Measurements from ENCODE around the gene CFAP100. TPM values are rescaled to one million over a fixed set of nuclear protein-coding genes. Genes with fewer than 3 reads are reported as not detected.

Gene CFAP100
- total RNA-seq, 1 donor from 2014 or later = not detected

DNA sequence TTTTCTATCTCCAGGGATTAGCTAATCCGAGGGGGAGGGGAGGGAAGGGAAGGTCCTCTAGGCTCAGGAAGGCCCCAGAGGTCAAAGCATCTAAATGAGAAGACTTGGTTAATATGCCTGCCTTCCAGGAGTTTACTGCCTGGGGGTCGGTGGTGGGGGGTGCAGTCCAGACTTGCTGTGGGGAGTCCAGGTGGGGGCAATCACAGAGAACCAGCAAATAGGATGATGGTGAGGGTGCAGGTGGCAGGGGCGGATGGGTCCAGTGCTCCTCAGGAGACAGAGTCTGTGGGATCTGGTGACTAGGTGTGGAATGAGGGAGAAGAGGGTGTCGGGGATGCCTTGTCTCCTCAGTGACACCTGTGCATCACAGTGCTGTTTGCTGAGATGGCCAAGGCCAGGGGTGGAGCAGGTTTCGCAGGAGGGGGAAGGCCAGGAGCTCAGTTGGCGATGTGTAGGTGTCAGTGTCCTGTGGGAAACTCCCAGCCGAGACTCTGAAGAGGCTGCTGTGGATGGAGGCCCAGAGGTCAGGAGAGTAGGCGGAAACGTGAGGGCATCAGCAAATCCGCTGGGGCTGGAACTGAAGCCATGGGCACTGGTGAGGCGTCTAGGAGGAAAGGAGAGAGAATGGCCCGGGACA, 8.1 kb downstream of the CFAP100 start:
- no peak for DNase-seq

DNA sequence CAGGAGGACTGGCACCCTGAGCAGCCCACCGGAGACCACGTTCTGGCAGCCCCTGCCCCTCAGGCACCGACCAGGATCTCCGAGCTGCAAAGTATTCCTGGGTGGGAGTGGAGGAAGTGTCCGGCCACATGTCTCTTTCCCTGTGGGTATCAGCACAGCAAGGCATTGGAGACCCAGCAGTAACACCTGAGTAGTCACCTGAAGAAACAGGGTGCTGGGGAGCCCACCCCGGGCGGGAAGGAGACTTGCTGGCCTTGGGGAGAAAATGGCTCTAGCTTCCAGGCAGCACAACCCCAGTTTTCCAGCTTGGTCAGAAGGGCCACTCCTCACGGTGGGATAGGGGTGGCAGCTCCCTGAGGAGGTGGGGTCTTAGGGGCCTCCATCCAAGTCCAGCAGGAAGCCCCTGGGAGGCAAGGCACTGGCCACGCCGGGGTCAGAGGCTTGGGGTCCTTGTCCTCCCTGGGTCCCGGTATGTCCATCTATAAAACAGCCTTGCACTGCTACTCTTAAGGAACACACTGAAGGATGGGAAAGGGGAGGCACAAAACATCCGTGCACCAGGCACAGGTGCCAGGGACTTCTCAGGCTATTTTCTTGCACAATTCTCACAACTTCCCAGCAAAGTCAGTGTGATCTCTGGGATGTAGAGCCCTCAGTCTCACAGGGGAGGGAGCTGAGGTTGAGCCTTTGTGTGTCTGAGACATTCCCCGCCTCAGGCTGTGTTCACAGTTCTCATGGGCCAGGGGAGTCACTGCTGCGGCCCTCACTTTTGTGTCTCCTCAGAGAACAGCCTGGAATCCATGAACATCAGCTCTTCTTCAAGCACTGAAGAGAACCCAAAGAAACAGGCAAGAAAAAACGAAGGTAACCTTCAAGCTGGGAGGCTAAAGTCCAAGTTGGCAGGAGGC, 11.9 kb downstream of the CFAP100 start:
- no peak for DNase-seq

DNA sequence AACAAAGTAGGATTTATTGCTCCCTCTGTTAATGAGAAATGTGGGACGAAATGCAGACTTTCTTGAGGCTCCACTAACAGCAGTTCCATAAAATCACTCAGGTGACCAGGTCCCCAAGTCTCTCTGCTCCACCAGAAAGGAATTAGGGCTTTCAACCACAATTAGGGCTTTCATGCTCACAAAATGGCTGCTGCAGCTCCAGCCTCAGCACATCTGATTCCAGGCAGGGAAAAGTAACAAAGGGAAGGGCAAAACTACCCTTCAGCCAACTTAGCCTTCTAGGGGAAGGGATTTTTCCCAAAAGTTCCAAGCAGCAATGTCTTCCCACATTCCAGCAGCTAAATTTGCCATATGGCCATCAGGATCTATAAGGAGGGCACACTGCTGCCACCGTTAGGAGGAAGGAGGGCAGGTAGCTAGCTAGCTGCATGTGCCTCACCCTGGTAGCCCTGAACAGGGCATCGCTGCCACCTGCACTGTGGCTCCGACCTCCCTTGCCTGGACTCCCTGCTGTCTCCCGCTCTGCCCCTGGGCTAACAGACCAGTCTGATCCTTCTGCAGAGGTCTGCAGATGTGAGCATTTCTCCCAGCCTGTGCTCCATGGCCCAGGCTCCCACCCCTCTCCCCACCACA, 12.8 kb downstream of the CFAP100 start:
- no peak for DNase-seq

DNA sequence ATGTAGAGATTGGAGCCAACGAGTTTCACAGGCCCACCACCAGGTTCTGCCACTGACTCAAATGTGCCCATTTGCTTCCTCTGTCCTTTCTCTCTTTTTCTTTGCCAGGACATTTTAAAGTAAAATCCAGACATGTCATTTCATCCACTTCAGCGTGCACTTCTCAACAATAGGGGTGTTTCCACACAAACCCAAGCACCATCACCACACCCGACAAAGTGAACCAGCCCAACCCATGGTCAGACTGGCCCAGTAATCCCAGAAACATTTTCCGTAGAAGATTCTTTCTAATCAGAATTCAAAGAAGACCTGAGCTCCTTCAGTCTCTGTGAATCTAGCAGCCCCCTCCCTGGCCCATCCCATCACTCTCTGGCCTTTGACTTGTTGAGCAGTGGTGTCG, 13.4 kb downstream of the CFAP100 start:
- no peak for DNase-seq

DNA sequence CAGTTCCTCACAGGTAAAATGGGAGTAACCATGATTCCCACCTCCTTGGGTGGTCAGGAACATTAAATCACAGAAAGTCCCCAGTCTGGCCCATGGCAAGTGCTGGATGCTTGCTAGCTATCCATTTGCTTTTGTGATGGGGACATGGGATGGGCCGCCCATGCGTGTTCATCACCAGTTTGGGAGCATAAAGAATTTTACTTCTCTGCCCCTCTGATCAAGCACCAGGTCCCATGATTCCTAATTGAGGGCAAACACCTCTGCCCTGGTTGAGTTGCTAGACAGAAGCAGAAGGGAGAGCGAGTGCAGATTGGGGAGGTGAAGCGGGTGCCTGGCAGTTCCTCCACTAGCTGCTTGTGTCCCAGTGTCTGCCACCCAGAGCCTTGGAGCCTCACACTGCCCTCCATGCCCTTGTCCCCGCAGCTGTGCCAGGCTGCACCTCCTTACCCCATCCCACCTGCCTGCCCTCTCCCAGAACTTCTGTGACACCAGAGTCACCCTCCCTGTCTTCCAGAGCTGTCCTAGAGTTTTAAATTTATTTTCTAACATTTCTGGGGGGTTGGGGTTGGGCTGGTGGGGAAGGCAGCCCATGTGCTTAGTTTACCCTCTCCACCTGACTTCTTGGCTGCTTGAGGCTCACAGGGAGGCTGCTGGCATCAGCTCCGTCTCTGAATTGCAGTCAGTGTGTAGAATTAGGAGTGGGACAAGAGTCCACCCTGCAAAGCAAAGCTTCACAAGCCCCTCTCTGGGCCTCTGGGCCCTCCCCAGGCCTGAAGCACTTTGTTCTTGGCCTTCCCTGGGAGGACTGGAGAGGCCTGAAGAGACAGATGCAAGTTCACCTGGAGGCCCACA, 18.4 kb downstream of the CFAP100 start:
- DNase-seq = no peak

DNA sequence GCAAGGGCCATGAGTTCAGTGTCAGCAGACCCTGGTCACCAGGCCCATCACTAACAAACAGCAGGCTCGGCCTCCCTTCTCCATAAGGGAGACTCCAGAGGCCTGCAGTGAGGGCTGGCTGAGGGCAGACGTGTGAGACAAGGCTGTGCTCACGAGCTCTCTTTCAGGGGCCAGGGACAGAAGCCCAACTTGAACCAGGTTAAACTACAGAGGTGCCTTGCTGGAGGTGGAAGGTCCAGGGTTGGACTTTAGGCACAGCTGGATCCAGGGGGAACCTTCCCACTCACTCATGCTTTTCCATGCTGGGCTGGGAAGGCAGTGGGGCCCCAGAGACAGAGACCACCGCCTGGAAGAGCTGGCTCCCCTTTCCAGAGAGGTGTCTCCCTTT, 19.0 kb downstream of the CFAP100 start:
- DNase-seq = no peak

DNA sequence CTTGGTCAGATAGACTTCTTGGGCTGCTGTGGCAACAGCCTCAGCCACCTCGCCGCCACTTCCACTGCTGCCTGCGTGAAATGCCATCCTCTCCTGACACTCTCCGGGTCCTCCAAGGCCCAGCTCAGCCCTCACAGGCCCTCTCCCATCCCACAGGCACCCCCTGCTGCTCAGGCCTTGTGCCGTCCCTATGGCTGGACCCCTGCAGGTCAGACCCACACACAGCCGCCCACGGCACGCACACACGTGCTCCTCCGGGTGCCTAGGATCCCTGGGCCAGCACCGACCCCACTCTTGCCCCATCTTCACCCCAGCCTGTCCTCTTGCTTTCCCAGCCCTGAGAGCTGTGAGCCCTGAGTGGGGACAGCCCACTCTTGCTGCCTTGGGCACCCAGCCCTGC, 19.7 kb downstream of the CFAP100 start:
- no peak for DNase-seq

DNA sequence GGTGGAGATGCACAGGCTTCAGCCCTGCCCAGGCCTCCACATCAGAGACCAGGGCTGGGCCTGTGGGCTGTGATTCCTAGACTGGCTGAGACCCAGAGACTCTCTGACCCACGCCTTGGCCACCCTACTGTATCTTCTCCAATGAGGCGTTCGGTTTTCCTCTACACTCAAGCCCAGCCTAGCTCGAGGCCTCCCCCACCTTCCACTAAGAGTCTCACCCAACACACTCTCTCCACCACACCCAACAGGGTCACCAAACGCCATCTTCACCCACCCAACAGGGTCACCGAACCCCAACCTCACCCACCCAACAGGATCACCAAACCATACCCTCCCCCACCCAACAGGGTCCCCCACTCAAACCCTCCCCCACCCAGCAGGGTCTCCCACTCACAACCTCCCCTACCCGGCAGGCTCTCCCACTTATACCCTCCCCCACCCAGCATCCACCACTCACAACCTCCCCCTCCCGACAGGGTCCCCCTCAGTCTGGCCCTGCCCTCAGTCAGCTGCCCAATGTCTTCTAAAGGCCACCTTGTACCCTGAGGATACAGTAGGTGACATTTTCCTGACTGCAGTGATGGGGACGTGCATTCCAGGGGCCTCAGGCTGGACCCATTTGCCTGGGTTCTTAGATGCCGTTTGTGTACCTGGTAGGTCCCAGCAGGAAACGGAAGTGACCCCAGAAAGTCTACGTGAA, 20.4 kb downstream of the CFAP100 start:
- DNase-seq = no peak

DNA sequence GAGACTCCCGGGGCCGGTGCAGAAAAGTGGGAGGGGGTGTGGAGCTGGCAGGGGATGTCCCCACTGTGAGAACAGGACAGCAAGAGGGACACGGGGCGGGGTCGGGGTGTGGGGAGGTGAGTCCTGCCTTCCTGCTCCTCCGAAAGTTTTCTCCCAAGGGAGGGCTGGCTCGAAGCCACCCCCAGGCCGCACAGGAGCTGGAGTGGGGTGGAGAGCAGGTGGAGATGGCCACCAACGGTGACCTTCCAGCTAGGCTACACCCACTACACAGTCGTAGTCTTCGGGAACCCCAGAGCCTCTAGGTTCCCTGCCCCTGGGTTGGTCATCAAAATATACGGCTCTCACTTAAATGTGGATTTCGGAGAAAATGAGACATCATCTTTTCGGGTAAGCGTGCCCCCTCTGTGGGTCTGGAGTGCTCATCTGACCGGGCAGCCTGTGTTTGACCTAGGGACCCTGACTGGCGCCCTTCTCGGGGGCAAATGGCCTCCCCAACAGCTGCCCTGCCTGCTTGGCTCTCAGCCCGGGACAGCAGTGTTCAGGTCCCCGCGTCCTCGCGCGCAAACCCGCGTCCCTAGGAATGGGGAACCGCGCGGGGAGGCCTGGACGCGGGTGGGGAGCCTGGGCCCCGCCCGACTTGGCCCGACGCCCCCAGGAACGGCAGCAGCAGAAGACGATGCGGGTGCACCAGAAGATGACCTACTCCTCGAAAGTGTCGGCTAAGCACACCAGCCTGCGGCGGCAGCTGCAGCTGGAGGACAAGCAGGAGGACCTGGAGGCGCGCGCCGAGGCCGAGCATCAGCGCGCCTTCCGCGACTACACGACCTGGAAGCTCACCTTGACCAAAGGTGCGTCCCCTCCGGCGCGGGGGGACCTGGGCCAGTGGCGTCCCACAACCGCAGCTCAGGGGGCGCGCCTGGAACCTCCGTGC, 21.2 kb downstream of the CFAP100 start:
- no peak for DNase-seq

DNA sequence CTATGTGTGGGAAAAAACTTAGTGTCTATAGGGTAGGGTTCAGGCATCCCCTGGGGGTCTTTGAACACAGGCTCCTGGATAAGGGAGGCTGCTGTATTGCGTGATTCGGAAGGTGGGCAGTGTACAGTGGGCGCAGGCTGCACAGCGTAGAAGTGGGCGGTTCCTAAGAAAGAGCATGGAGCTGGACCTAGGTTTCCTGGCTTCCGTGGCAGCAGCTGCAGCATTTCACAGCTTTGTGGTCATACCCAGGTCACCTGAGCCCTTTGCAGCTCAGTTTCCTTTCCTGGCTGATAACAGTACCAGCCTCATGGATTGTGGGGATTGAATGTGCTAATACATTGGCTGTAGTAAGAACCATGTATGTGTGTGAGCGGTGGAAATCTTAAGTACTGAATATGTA, 22.2 kb downstream of the CFAP100 start:
- DNase-seq = no peak

DNA sequence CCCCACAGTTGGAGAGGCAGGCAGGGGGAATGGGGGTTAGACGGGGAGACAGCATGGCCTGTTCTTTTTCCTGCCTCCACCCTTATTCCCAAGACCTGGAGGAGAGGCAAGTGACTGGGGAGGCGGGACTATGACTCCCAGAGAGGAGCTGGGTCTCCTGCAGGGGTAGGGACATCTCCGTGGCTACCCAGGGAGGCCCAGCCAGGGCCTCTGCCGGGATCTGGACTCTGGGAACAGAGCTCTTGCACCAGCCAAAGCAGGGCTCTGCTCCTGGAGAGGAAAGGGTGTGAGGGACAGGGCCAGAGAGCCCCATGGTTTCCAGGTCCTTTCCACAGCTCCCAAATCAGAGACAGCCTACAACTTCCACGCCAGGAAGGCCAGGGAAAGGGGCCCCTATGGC, 22.8 kb downstream of the CFAP100 start:
- DNase-seq = no peak

DNA sequence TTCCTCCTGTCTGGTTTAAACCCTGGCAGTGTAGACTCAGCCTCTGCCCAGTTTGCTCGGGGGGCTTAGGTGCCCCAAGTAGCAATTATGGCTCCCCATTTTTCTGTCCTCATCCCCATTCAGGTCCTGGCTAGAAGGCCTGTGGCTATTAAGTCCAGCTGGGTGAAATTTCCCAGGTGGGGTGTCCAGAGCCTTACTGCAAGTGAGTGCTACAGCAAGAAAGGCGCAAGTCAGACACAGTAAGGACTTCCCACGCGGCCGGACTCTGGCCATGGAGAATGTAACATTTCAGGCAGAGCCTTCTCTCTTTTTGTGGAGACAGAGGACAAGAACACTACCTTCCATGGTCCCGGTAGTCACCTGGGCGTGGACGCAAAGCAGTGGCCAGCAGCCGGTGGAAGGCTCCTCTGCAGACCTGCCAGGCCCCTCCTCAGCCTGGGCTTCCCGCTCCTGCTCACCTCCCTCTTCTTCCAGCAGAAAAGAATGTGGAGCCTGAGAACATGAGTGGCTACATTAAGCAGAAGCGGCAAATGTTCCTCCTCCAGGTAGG, 23.3 kb downstream of the CFAP100 start:
- no peak for DNase-seq

DNA sequence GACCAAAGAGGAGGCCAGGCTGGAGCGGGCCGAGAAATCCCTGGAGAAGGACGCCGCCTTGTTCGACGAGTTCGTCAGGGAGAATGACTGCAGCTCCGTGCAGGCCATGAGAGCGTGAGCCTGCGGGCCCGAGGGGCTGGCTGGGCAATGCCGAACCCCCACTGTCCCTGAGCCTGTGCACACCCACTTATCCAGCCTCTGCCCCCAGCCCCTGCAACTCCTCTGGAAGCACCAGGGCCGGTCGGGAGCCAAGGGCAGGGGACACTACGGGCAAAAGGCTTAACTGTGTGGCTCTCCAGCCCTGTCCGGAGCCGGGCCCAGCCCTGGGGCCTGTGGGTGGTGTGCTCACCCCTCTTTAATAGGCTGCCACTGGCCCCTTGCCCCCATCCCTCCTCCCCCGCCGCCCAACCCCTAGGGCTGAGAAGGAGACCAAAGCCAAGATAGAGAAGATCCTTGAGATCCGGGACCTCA, 24.0 kb downstream of the CFAP100 start:
- DNase-seq = no peak

DNA sequence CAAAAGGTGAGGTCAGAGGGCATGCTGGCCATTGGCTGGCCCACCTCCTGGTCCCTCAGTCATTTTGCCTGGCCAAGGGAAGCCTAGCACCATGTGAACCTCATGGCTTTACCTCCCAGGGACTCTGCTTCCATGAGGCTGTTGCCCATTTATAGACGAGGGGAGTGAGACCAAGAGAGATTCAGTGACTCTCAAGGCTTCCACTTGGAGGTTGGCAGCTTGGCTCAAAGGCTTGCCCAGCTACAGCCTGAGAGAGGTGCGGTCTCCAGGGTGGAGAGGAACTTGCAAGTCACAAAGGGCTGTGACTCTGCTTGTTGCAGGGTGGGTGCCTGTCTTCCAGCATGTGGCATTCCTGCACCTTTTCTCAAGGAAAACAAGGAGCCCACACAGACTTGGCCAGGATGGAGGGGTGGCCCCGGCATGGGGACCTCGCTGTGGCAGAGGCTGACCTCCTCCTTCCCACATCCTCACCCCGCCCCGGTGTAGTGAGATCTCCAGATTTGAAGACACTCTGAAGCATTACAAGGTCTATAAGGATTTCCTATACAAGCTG, 24.5 kb downstream of the CFAP100 start:
- DNase-seq = no peak

DNA sequence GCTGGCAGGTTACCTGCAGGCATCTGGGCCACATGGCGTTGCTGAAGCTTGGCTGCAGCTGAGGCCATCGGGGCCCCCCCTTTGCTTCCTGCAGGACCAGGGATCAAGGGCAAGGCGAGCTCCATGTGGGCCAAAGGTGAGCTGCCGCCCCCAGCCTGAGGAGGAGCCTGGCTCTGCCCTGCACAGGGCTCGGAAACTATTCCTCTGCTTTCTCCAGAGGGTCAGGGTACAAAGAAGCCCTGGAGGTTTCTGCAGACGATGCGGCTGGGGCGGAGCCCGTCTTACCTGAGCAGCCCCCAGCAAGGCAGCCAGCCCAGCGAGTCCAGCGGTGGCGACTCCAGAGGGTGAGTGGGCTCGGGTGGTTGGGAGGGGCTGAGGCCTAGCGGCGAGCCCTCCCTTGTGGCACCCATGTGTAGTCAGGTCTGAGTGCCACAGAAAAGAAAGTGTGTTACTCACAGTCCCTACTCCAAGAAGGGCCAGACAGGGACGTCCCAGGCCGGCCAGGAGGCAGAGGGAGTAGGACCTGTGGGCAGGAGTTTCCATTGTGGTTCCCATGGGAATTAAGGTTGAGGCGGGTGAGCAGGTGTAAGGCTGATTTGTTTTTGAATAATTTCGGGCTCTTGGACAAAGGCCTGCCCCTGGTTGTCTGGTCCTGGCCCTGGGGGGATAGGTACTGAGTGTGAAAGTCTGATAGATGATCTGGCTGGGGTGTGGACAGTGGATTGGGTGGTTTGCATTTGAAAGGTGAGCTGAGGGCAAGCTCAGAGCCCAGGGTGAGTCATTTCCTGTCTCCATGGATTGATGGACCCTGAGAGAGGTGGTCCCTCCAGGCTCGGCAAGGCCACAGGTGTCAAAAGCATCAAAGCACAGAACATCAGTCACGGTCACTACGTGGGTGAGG, 25.4 kb downstream of the CFAP100 start:
- no peak for DNase-seq

DNA sequence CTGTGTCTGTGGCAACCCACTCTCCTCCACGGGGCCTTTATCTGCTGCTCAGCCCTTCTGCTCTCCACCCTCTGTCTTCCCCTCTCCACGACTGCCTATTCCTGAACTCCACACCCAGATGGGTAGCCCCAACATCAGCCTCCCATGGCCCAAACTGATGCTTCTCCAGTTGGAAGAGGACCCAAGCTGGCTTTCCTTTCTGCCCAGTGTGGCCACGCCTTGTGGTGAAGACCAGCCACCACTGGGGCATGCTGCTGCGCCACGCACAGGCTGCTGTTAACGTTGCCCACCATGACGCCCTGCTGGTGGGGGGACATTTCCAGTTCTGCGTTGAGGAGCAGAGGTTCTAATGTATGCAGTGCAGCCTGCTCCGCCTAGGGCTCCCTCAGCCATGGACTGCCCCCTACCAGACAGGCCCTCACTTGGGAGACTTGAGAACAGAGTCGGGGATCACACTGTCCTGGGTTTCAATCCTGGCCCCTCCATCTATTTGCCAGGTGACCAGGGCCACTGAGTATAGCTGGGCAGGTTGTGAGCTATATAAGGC, 26.9 kb downstream of the CFAP100 start:
- no peak for DNase-seq

DNA sequence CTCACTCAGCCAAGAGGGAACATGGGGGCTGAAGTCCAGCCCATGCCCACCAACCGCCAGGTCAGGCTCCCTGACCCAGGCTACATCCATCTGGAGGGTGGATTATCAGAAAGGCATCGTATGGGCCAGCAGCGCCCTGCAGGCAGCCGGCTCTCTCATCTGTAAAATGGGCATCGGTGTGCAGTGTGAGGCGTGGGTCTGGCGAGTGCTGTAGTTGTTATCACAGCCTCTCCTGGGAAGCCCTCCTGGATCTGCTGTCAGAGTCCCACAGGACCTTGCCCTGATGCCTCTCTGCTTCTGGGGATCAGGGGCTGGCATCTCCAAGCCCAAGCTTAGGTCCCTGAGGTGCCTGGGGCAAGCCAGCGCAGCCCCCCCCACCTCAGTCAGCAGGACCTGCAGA, 27.4 kb downstream of the CFAP100 start:
- no peak for DNase-seq

DNA sequence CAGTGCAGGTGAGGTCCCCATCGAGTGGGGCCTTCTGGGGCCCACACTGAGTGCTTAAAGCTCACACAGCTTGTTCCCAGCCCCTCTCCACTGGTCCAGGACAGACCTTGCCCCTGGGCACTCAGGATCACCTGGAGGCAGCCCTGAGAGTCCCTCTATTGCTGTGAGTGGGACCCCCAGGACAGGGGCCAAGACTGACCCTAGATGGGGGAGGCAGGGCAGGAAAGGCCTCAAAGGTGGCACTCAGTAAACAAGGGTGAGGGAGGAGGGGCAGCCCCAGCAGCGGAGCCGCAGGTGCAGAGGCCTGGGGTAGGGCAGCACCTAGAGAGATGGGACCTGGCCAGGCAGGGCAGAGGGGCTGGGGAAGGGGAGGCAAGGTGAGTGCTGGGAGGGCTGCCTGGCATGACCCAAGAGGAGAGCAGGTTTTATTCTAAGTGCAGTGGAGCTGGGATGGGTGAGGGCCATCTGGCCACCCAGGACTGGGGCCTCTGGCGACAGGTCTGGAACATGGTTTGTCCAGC, 27.9 kb downstream of the CFAP100 start:
- DNase-seq = no peak
